DND-41 (cell line): ENCODE measurements around the gene KRTAP5-4.
"Not testable (repeated sequence)": the region's sequence is repeated elsewhere in the genome, so short reads cannot be mapped to it uniquely, and the experiment has no call there.

ENCODE experiments used
- CTCF ChIP-seq: IDR thresholded peaks from 2 replicates; pipeline ENCODE4 v1.5.1; 2012; ENCODE audit warnings: borderline replicate concordance, low read length, moderate library complexity, mild to moderate bottlenecking; ENCODE audit not compliant: poor library complexity, severe bottlenecking; ENCODE audit errors: extremely low read depth
- EZH2 ChIP-seq: IDR thresholded peaks from 3 replicates; pipeline ENCODE4 v1.6.1; 2012; ENCODE audit warnings: borderline replicate concordance, low read depth, mild to moderate bottlenecking, moderate library complexity, low read length, inconsistent platforms; ENCODE audit not compliant: severe bottlenecking

DNA sequence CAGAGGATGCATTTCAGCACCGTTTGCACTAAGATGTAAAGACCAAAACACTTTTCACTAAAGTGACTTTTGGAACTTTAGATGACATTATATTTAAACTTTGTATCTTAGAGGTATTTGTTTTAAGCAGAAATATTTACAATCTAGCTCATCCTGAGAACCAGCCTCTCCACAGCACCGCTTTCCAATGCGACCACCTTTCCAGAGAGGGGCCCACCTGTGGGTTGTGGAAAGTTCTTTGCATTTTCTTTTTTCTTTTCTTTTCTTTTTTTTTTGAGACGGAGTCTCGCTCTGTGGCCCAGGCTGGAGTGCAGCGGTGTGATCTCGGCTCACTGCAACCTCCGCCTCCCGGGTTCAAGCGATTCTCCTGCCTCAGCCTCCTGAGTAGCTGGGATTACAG is 24.6 kb upstream of the KRTAP5-4 start:
- TF ChIP-seq CTCF, EZH2: not testable (repeated sequence)
